ENCODE results near the gene NKX6-1.

DNA sequence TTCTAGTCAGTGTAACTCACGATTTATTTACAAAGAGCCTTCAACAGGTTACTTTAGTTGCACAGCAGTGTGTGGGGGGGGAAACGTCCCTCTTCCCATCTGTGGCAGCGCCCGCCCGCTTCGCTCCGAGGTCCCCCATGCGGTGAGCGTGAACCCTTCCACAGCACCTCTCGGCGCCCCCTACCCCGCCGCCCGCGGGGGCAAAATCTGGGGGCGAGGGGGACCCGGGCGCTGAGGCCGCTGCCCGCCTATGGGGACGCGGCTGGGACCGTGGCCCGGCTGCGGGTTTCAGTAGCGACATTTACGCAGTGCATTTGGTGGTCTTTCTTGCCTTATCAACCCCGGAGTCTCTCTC, 6.4 kb downstream of the NKX6-1 start:
- TF ChIP-seq CTCF (IDR thresholded peaks at IDR 0.05 in 8 of 11, conservative IDR thresholded peaks at IDR 0.05 in 3 of 11): no peak
- no peak for TF ChIP-seq POLR2A (IDR thresholded peaks at IDR 0.05)
- no peak for TF ChIP-seq POLR2AphosphoS5 (IDR thresholded peaks at IDR 0.05)

All from spleen (tissue), 7 donors.